ENCODE data around the gene GRIA1.

The GRIA1 gene

GRCh38 chr5:153584960-153585359 is 94.5 kb downstream of the GRIA1 start:
- no peak overlapping the region for H3K9ac ChIP-seq (ENCODE audit: low read length)
- H3K4me3 ChIP-seq (ENCODE audit: low read depth in 1 of 2, low read length in 2 of 2): no peak overlapping the region
- no peaks in the 10 kb centered on the region for H3K9me3 ChIP-seq (ENCODE audit: low read length)
- H3K27ac ChIP-seq (ENCODE audit: low read depth, low read length): no peak overlapping the region
- no peaks in the 10 kb centered on the region for H3K4me1 ChIP-seq (ENCODE audit: insufficient read depth, low read length)
- no peaks in the 10 kb centered on the region for H3K27me3 ChIP-seq (ENCODE audit: control insufficient read depth in 1 of 2, insufficient read depth in 2 of 2, low read length in 2 of 2)
- H3K36me3 ChIP-seq (ENCODE audit: insufficient read depth, low read length): no peaks in the 10 kb centered on the region

GRCh38 chr5:153585622-153586277 is 95.3 kb downstream of the GRIA1 start:
- Histone ChIP-seq H3K27me3 (ENCODE audit: control insufficient read depth in 1 of 2, insufficient read depth in 2 of 2, low read length in 2 of 2) (no peaks in the 10 kb centered on the region), H3K27ac (ENCODE audit: low read depth, low read length) (no peak overlapping the region), H3K4me1 (ENCODE audit: insufficient read depth, low read length) (no peaks in the 10 kb centered on the region), H3K9ac (ENCODE audit: low read length) (no peak overlapping the region), H3K4me3 (ENCODE audit: low read depth in 1 of 2, low read length in 2 of 2) (no peak overlapping the region), H3K36me3 (ENCODE audit: insufficient read depth, low read length) (no peaks in the 10 kb centered on the region), H3K9me3 (ENCODE audit: low read length) (no peaks in the 10 kb centered on the region)

DNA sequence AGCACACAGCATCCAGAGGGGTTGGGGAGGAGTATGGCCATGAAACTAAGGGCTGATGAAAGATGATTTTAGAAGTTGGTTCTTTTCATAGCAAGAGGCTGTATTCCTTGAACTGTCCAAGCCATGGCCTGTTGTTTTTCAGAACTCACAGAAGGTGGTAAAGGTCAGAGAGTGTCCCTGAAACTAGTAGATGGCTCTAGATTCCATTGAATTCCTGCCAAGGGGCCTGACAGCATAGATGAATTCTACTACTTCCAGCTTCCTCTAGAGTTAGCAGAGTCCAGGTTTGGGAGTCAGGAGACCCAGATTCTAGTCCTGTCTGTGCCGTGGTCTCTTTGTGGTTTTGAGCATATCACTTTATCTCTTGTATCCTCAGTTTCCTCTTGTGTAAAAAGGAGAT is 101.6 kb downstream of the GRIA1 start:
- Histone ChIP-seq H3K27ac (ENCODE audit: low read depth, low read length) (no peak overlapping the region), H3K36me3 (ENCODE audit: insufficient read depth, low read length) (no peaks in the 10 kb centered on the region), H3K9me3 (ENCODE audit: low read length) (no peaks in the 10 kb centered on the region), H3K9ac (ENCODE audit: low read length) (no peak overlapping the region), H3K4me3 (ENCODE audit: low read depth in 1 of 2, low read length in 2 of 2) (no peak overlapping the region), H3K27me3 (ENCODE audit: control insufficient read depth in 1 of 2, insufficient read depth in 2 of 2, low read length in 2 of 2) (no peaks in the 10 kb centered on the region), H3K4me1 (ENCODE audit: insufficient read depth, low read length) (no peaks in the 10 kb centered on the region)

DNA sequence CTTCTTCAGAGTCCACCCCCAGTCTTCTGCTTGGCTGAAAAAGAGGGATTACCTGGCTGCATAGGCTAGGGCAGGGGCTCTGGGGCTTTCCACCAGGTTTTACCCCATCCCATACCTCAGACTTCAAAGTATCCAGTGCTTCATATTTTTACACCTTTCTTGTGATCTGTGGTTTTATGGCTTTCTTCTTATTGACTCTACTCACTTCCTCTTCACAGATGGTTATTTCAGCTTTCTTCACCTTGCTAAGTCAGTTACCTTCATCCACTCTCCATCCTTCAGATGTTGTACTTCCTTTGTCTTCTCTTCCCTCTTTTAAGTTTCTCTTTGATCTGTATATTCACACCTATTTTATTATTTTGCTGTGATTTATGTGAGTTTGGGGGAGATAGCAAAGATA is 104.3 kb downstream of the GRIA1 start:
- H3K27ac ChIP-seq (ENCODE audit: low read depth, low read length): no peak overlapping the region
- H3K4me3 ChIP-seq (ENCODE audit: low read depth in 1 of 2, low read length in 2 of 2): no peak overlapping the region

DNA sequence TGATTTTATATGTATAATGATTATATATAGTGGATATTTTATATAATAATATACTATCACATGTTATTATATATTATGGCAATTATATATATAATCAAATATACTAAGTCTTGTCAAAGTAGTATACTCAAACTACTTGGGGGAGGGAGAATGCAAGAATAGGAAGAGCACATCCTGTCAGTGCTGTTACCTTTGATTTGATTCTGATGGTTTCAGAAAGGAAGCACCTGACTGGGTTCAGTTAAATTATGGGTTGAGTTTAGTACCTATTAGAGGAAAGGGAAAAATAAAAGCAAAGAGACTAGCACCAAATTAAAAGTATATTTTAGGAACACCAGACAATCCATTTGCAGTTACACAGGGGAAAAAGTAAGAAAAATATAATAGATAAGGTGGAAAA is 107.6 kb downstream of the GRIA1 start:
- H3K4me1 ChIP-seq (ENCODE audit: insufficient read depth, low read length): no peaks in the 10 kb centered on the region
- no peaks in the 10 kb centered on the region for H3K36me3 ChIP-seq (ENCODE audit: insufficient read depth, low read length)
- H3K27me3 ChIP-seq (ENCODE audit: control insufficient read depth in 1 of 2, insufficient read depth in 2 of 2, low read length in 2 of 2): no peaks in the 10 kb centered on the region
- H3K9me3 ChIP-seq (ENCODE audit: low read length): no peaks in the 10 kb centered on the region
- H3K9ac ChIP-seq (ENCODE audit: low read length): no peak overlapping the region
- no peak overlapping the region for H3K27ac ChIP-seq (ENCODE audit: low read depth, low read length)
- no peak overlapping the region for H3K4me3 ChIP-seq (ENCODE audit: low read depth in 1 of 2, low read length in 2 of 2)

More for the DNA sequence above, 104.3 kb downstream of the GRIA1 start:
- Histone ChIP-seq H3K9ac (ENCODE audit: low read length) (no peak overlapping the region), H3K36me3 (ENCODE audit: insufficient read depth, low read length) (no peaks in the 10 kb centered on the region), H3K4me1 (ENCODE audit: insufficient read depth, low read length) (no peaks in the 10 kb centered on the region), H3K9me3 (ENCODE audit: low read length) (no peaks in the 10 kb centered on the region), H3K27me3 (ENCODE audit: control insufficient read depth in 1 of 2, insufficient read depth in 2 of 2, low read length in 2 of 2) (no peaks in the 10 kb centered on the region)

DNA sequence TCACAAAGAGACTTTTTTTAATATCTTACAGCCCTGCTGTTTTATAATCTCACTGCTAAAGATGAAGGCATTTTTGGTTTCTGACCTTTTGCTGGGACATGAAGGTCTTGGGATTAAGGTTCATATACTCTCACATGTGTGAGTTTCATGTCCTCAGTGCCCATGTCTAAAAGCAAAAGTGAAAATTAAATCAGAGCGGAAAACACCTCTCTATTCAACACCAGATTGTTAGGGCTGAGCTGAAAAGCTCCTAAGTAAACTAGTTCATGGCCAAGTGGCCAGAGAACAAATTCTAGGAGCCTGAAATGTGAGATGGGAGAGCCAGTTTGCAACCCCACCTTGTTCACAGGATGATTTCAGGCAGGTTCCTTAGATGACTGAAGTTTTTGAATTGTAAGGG is 110.9 kb downstream of the GRIA1 start:
- Histone ChIP-seq H3K4me1 (ENCODE audit: insufficient read depth, low read length) (no peaks in the 10 kb centered on the region), H3K27me3 (ENCODE audit: control insufficient read depth in 1 of 2, insufficient read depth in 2 of 2, low read length in 2 of 2) (no peaks in the 10 kb centered on the region), H3K36me3 (ENCODE audit: insufficient read depth, low read length) (no peaks in the 10 kb centered on the region), H3K27ac (ENCODE audit: low read depth, low read length) (no peak overlapping the region), H3K9me3 (ENCODE audit: low read length) (no peaks in the 10 kb centered on the region), H3K4me3 (ENCODE audit: low read depth in 1 of 2, low read length in 2 of 2) (no peak overlapping the region), H3K9ac (ENCODE audit: low read length) (no peak overlapping the region)

GRCh38 chr5:153605386-153605785 is 114.9 kb downstream of the GRIA1 start:
- Histone ChIP-seq H3K36me3 (ENCODE audit: insufficient read depth, low read length) (no peaks in the 10 kb centered on the region), H3K9ac (ENCODE audit: low read length) (no peak overlapping the region), H3K9me3 (ENCODE audit: low read length) (no peaks in the 10 kb centered on the region), H3K4me1 (ENCODE audit: insufficient read depth, low read length) (no peaks in the 10 kb centered on the region), H3K4me3 (ENCODE audit: low read depth in 1 of 2, low read length in 2 of 2) (no peak overlapping the region), H3K27ac (ENCODE audit: low read depth, low read length) (no peak overlapping the region), H3K27me3 (ENCODE audit: control insufficient read depth in 1 of 2, insufficient read depth in 2 of 2, low read length in 2 of 2) (no peaks in the 10 kb centered on the region)

GRCh38 chr5:153610009-153610408 is 119.5 kb downstream of the GRIA1 start:
- Histone ChIP-seq H3K36me3 (ENCODE audit: insufficient read depth, low read length) (no peaks in the 10 kb centered on the region), H3K4me3 (ENCODE audit: low read depth in 1 of 2, low read length in 2 of 2) (no peak overlapping the region), H3K9me3 (ENCODE audit: low read length) (no peaks in the 10 kb centered on the region), H3K9ac (ENCODE audit: low read length) (no peak overlapping the region), H3K4me1 (ENCODE audit: insufficient read depth, low read length) (no peaks in the 10 kb centered on the region), H3K27ac (ENCODE audit: low read depth, low read length) (no peak overlapping the region), H3K27me3 (ENCODE audit: control insufficient read depth in 1 of 2, insufficient read depth in 2 of 2, low read length in 2 of 2) (no peaks in the 10 kb centered on the region)

DNA sequence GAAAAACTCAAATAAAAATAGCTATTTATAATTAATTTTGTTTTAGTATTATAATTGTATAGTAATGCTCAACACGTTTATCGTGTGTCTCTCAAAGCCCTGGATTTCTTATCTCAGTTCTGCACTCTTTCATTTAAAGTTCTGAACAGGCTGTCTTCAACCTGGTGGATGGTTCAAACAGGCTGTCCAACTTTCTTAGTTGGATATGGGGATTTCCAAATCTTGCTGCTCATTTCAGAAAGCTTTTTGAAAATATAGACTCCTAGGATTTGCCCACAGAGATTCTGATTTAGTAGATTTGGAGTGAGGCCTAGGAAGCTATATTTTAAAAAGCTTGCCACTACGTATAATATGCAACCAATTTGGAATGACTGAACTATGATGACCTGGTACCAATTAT is 120.3 kb downstream of the GRIA1 start:
- H3K9ac ChIP-seq (ENCODE audit: low read length): no peak overlapping the region
- no peaks in the 10 kb centered on the region for H3K4me1 ChIP-seq (ENCODE audit: insufficient read depth, low read length)
- H3K9me3 ChIP-seq (ENCODE audit: low read length): no peaks in the 10 kb centered on the region
- H3K27ac ChIP-seq (ENCODE audit: low read depth, low read length): no peak overlapping the region
- H3K36me3 ChIP-seq (ENCODE audit: insufficient read depth, low read length): no peaks in the 10 kb centered on the region
- H3K27me3 ChIP-seq (ENCODE audit: control insufficient read depth in 1 of 2, insufficient read depth in 2 of 2, low read length in 2 of 2): no peaks in the 10 kb centered on the region
- no peak overlapping the region for H3K4me3 ChIP-seq (ENCODE audit: low read depth in 1 of 2, low read length in 2 of 2)

- Histone ChIP-seq H3K4me3 (ENCODE audit: low read depth in 1 of 2, low read length in 2 of 2) (no peak overlapping the region), H3K9me3 (ENCODE audit: low read length) (no peaks in the 10 kb centered on the region), H3K27ac (ENCODE audit: low read depth, low read length) (no peak overlapping the region), H3K4me1 (ENCODE audit: insufficient read depth, low read length) (no peaks in the 10 kb centered on the region), H3K27me3 (ENCODE audit: control insufficient read depth in 1 of 2, insufficient read depth in 2 of 2, low read length in 2 of 2) (no peaks in the 10 kb centered on the region), H3K9ac (ENCODE audit: low read length) (no peak overlapping the region), H3K36me3 (ENCODE audit: insufficient read depth, low read length) (no peaks in the 10 kb centered on the region)
These were observed 122.7 kb downstream of the GRIA1 start for GRCh38 chr5:153613144-153613543.

DNA sequence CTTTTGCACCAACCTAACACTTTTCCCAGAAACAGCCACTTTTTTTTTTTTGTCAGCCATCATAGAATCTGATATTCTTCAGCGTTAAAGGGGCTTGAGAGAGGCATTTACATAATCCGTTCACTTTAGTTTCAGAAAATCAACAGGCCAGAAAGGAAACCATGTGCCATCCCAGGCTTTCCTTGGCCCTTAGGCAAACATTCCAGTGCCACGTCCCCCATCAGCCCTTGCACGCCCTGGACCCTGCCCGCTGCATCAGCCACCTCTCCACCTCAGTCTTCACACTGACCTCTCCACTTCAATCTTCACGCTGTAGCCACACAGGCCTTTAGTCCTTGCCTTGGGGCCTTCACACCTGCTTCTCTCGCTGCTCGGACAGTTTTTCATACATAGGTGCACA is 123.2 kb downstream of the GRIA1 start:
- H3K27ac ChIP-seq (ENCODE audit: low read depth, low read length): no peak overlapping the region
- no peaks in the 10 kb centered on the region for H3K4me1 ChIP-seq (ENCODE audit: insufficient read depth, low read length)
- H3K9ac ChIP-seq (ENCODE audit: low read length): no peak overlapping the region
- H3K36me3 ChIP-seq (ENCODE audit: insufficient read depth, low read length): no peaks in the 10 kb centered on the region
- H3K4me3 ChIP-seq (ENCODE audit: low read depth in 1 of 2, low read length in 2 of 2): no peak overlapping the region
- no peaks in the 10 kb centered on the region for H3K27me3 ChIP-seq (ENCODE audit: control insufficient read depth in 1 of 2, insufficient read depth in 2 of 2, low read length in 2 of 2)
- H3K9me3 ChIP-seq (ENCODE audit: low read length): no peaks in the 10 kb centered on the region

GRCh38 chr5:153617190-153617589 is 126.7 kb downstream of the GRIA1 start:
- no peaks in the 10 kb centered on the region for H3K4me1 ChIP-seq (ENCODE audit: insufficient read depth, low read length)
- H3K9ac ChIP-seq (ENCODE audit: low read length): no peak overlapping the region
- H3K27me3 ChIP-seq (ENCODE audit: control insufficient read depth in 1 of 2, insufficient read depth in 2 of 2, low read length in 2 of 2): no peaks in the 10 kb centered on the region
- H3K9me3 ChIP-seq (ENCODE audit: low read length): no peaks in the 10 kb centered on the region
- H3K36me3 ChIP-seq (ENCODE audit: insufficient read depth, low read length): no peaks in the 10 kb centered on the region
- H3K27ac ChIP-seq (ENCODE audit: low read depth, low read length): no peak overlapping the region
- H3K4me3 ChIP-seq (ENCODE audit: low read depth in 1 of 2, low read length in 2 of 2): no peak overlapping the region
